UCSD-AML1 (cell line): Measurements from ENCODE around the gene MICALL2.

ENCODE experiments used
- DNase-seq: peaks from one replicate; lab custom pipeline; 2025; ENCODE audit not compliant: unreplicated experiment; lab: John Stamatoyannopoulos, UW

MICALL2 gene

DNA sequence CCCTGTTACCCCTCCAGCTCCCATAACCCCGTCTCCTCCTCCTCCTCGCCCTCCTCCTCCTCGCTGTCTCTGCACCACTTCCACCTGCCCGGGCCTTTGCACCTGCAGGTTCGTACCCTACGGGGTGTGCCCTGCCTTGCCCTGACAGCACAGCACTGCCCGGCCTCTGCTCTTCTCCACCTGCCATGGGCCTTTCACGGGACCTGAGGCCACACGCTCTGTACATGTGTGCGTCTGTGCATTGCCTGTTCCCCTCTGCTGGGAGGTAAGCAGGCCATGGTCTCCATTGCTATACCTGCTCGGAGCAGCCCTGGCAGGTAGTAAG lies 40.0 kb downstream of the MICALL2 start:
- DNase-seq = no peak

- no peak for DNase-seq
These were observed 40.6 kb downstream of the MICALL2 start for GRCh38 chr7:1418505-1419309.

- DNase-seq = no peak
These were observed 43.8 kb downstream of the MICALL2 start for GRCh38 chr7:1415389-1415990.

- no peak for DNase-seq
These were observed 45.2 kb downstream of the MICALL2 start for GRCh38 chr7:1413936-1414639.

DNA sequence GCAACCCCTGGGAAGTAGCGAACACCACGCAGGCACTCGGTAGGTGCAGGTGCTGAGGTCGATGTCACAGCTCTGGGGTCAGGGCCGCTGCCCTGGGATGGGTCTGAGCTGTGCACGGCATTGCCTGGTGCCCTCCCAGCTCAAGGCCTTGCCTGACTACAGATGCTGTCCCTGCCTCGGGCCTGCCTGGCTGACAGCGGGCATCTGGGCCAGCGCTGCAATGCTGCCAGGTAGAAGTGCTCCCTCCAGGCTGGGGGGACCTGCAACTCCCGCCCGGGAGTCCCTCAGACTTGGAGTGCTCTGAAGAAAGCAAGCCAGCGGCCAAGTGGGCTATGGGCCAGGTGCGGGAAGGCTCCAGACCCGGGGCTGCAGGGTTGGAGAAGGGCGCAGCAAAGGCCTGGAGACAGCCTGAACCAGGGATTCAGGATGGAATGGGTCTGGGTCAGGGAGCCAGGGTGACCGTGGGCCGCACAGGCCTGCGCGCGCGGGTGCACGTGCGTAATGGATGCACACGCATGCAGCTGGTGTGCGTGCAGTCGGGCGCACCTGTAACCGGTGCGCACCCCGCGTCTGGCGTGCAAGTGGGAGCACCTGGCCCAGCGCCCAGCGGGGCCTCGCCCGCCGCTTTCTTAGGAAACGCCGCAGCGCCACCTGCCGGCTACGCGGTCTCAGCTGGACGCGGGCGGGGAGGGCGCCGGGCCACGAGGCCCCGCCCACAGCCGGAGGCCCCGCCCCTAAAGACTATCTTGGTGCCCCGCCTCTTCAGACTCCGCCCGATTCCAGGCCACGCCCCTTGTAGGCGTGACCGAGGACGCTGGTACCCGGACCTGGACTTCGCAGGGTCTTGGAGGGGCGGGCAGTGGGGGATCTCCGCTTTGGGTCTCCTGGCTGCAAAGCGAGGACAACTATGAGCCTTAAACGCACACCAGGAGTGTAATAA lies 46.7 kb downstream of the MICALL2 start:
- peak; percentile 84 for DNase-seq

DNA sequence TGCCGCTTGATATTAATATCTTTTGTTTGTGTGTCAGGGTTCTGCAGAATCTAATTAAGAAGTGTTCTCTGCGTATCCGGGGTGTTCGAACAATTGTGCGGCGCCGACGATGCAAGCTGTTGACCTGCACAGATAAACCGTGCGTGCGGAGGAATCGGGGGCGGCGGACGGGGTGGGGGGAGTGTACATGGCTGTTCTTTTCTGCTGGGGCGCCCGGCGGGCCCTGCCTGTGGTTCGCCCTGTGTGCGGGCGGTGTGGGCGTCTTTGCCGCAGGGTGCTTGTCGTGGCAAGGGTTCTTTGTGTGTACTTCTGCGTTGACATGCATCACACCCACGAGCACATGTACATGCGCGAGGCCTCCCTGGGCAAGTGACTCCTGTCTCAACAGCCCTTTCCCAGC lies 47.9 kb downstream of the MICALL2 start:
- no peak for DNase-seq

- no peak for DNase-seq
These were observed 48.3 kb downstream of the MICALL2 start for GRCh38 chr7:1410992-1411391.

- no peak for DNase-seq
These were observed 49.7 kb downstream of the MICALL2 start for GRCh38 chr7:1409555-1409954.

- DNase-seq = no peak
These were observed 50.8 kb downstream of the MICALL2 start for GRCh38 chr7:1408466-1408865.

DNA sequence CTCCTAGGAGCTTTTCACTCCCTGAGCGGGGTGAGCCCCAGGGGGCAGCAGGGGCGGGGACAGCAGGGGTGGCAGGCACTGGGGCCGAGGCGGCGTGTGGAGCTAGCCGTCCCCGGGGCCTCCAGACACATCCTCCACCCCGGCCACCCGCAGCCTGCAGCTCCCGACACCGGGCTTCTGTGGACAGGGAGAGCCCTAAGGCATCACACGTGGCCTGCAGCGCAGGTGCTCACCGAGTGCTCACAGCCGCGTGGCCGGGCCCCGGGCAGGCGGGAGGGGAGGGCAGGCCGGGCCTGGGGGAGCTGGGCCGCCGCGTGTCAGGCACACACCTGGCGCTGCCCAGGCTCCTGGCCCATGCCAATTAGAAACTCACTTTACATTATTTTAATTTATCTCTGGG lies 51.4 kb downstream of the MICALL2 start:
- DNase-seq = no peak

- no peak for DNase-seq
These were observed 54.2 kb downstream of the MICALL2 start for GRCh38 chr7:1404898-1405548.

DNA sequence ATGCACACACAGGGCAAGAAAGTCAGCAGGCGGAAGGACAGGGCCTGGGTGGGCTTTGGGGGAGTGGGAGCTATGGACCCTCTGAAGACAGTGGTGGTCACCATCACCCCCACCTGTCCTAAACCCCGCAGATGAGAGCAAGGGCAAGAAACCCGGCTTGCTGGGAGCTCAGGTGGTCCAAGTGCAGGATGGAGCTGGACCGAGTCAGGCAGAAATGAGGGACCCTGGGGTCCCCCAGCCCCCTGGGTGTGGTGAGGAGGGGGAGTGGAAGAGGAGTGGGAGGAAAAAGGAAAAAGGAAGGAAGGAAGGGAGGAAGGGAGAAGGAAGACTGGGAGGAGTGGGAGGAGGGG lies 54.8 kb downstream of the MICALL2 start:
- DNase-seq = no peak

- peak; percentile 37 for DNase-seq
These were observed 55.4 kb downstream of the MICALL2 start for GRCh38 chr7:1403638-1404459.

DNA sequence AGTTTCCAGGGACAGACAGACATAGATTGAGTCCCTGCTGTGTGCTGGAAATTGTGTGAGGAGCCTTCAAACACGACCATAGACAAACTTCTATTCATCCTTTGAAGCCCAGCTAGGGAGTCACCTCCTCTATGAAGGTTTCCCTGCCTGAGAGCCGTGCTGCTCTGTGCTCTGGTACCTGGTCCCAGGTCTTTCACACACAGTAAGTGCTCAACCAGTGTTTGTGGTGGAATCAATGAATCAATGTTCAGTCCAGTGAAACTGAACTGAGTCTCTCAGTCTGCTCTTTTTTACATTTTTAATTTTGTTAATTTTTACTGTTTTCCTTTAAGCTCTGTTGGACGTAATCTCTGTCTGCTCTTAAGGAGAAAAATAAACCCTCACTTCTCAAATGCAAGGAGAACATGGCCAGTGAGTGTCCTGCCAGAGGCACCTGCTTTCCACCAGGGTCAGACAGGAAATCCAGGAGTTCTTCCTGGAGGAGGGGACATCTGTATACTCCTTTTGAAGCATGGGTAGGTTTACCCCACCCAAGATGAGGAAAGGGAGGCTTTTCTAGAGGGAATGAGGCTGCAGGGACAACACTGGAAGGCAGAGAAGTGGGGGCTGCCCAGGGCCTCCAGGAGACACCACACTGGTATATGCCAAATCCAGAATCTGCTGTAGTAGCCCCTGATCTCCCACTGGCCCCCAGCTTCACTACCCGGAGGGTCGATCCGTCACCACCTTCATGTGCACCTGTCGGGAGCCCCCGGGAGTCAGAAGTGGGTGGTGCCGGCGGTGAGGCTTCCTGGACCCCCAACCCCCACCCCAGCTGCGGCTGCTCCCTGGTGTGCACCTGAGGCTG lies 56.3 kb downstream of the MICALL2 start:
- DNase-seq = no peak

DNA sequence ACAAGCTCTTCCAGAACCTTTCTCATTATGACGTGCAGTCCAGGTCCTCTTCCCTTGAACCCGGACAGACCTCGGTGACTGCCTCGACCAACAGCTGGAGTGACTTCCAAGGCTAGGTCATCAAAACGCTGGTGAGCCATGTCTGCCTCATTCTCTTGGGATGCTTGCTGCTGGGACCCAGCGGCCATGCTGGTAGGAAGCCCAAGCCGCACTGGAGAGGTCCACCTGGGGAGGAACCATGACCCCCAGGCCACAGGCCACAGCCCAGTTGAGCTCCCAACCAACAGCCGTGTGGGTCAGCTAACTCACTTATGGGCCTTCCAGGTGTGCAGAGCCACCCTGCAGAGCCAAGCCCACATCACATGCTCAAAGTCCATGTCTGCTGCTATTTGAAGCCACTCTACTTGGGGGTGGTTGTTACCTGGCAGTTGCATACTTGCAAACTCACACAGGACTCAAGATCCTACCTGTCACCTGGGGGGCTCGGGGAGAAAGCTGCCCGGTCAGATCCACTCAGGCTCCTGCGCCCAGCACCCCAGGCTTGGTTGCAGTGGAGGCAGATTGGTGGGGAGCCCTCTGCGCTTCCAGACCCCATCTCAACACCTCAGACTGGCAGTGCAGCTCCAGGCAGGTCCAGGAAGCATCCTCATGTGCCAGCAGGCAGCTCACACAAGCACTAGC lies 57.0 kb downstream of the MICALL2 start:
- DNase-seq = no peak

DNA sequence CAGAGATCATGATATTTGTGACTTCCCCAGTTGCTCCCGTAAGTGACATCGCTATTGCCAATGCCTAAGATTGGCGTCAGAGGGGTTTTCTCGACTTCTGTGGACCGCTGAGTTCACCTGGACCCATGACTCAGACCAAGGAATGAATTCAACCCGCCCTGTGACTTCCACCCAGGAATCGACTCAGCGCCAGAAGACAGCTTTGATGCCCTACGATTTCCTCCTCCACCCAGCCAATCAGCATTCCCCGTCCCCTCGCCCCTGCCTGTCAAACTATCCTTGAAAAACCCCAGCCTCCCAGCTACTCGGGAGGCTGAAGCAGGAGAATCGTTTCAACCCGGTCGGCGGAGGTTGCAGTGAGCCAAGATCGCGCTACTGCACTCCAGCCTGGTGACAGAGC lies 58.3 kb downstream of the MICALL2 start:
- no peak for DNase-seq

- DNase-seq = no peak
These were observed 58.9 kb downstream of the MICALL2 start for GRCh38 chr7:1400371-1400770.

GRCh38 chr7:1397491-1398327 lies 61.6 kb downstream of the MICALL2 start:
- DNase-seq = no peak
